ENCODE measurements around the gene GOLM1.
"Not testable (repeated sequence)": the region's sequence is repeated elsewhere in the genome, so short reads cannot be mapped to it uniquely, and the experiment has no call there.

GOLM1 gene

DNA sequence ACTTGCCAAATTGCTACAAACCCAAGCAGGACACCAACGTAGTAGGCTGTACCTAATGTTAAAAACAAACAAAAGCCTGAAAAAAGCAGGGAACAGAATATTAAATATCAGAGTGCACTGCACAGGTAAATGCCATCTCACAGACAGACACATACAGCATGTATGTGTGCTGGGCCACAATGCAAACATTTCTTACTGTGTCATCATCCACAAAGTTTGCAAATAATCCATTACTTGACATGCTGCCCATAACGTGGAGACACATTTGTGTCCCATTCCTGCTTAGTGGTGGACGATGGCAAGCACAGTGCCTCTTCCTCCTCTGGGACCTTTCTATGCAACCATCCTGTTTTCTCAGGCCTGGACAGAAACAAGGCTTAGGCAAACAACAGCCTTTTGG lies 44.7 kb downstream of the GOLM1 start:
- Histone ChIP-seq H3K36me3 (ENCODE audit: control insufficient read depth, insufficient read depth, low read length) (no peaks in the 10 kb centered on the region), H3K4me3 (ENCODE audit: low read depth, low read length) (no peak overlapping the region), H3K27me3 (ENCODE audit: control insufficient read depth, insufficient read depth, low read length) (no peaks in the 10 kb centered on the region), H3K9me3 (ENCODE audit: control insufficient read depth, insufficient read depth, low read length) (no peaks in the 10 kb centered on the region), H3K9ac (ENCODE audit: low read depth, low read length) (no peak overlapping the region), H3K4me1 (ENCODE audit: control insufficient read depth, insufficient read depth, low read length) (no peaks in the 10 kb centered on the region)

DNA sequence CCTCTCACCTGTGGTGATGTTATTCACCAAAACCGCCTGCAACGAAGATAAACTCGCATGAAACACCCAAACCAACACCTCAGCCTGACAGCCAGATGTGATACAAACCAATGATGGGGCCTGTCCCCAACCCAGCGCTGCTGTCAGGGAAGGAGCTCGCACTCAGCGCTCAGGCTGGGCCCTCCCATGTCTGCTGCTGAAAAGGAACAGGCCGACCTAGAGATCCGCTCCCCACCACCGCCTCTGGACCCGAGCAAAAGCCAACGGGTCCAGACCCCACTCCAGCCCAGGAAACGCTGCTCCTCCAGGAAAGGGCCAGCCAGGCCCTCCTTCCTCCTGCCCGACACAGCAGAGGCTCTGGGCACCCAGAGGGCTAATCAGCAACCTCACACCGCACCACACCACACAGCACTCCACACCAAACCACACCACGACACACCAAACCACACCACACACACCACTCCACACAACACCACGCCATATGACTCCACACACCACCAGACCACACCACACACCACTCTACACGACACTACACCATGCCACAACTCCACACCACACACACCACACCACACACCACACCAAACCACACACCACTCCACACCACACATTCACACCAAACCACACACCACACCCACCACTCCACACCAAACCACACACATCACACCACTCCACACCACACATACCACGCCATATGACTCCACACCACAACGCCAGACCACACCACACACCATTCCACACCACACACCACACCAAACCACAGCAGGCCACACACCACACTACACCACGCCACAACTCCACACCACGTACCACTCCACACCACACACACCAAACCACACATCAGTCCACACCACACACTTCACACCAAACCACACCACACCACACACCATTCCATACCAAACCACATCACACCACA lies 46.5 kb downstream of the GOLM1 start:
- no peaks in the 10 kb centered on the region for H3K4me1 ChIP-seq (ENCODE audit: control insufficient read depth, insufficient read depth, low read length)
- no peaks in the 10 kb centered on the region for H3K36me3 ChIP-seq (ENCODE audit: control insufficient read depth, insufficient read depth, low read length)
- H3K9me3 ChIP-seq (ENCODE audit: control insufficient read depth, insufficient read depth, low read length): no peaks in the 10 kb centered on the region
- no peak overlapping the region for H3K4me3 ChIP-seq (ENCODE audit: low read depth, low read length)
- H3K9ac ChIP-seq (ENCODE audit: low read depth, low read length): no peak overlapping the region
- H3K27me3 ChIP-seq (ENCODE audit: control insufficient read depth, insufficient read depth, low read length): no peaks in the 10 kb centered on the region

DNA sequence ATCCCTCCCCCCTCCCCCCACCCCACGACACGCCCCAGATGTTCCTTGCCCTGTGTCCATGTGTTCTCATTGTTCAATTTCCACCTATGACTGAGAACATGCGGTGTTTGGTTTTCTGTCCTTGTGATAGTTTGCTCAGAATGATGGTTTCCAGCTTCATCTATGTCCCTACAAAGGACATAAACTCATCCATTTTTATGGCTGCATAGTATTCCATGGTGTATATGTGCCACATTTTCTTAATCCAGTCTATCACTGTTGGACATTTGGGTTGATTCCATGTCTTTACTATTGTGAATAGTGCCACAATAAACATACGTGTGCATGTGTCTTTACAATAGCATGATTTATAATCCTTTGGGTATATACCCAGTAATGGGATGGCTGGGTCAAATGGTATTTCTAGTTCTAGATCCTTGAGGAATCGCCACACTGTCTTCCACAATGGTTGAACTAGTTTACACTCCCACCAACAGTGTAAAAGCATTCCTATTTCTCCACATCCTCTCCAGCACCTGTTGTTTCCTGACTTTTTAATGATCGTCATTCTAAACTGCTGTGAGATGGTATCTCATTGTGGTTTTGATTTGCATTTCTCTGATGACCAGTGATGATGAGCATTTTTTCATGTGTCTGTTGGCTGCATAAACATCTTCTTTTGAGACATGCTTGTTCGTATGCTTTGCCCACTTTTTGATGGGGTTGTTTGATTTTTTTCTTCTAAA lies 51.2 kb downstream of the GOLM1 start:
- H3K4me1 ChIP-seq (ENCODE audit: control insufficient read depth, insufficient read depth, low read length); H3K27me3 ChIP-seq (ENCODE audit: control insufficient read depth, insufficient read depth, low read length); H3K4me3 ChIP-seq (ENCODE audit: low read depth, low read length); H3K9ac ChIP-seq (ENCODE audit: low read depth, low read length); H3K9me3 ChIP-seq (ENCODE audit: control insufficient read depth, insufficient read depth, low read length); H3K36me3 ChIP-seq (ENCODE audit: control insufficient read depth, insufficient read depth, low read length): not testable (repeated sequence)

GRCh38 chr9:86047361-86047760 lies 52.0 kb downstream of the GOLM1 start:
- Histone ChIP-seq H3K27me3 (ENCODE audit: control insufficient read depth, insufficient read depth, low read length) (no peaks in the 10 kb centered on the region), H3K4me3 (ENCODE audit: low read depth, low read length) (no peak overlapping the region), H3K36me3 (ENCODE audit: control insufficient read depth, insufficient read depth, low read length) (no peaks in the 10 kb centered on the region), H3K9ac (ENCODE audit: low read depth, low read length) (no peak overlapping the region), H3K9me3 (ENCODE audit: control insufficient read depth, insufficient read depth, low read length) (no peaks in the 10 kb centered on the region), H3K4me1 (ENCODE audit: control insufficient read depth, insufficient read depth, low read length) (no peaks in the 10 kb centered on the region)

DNA sequence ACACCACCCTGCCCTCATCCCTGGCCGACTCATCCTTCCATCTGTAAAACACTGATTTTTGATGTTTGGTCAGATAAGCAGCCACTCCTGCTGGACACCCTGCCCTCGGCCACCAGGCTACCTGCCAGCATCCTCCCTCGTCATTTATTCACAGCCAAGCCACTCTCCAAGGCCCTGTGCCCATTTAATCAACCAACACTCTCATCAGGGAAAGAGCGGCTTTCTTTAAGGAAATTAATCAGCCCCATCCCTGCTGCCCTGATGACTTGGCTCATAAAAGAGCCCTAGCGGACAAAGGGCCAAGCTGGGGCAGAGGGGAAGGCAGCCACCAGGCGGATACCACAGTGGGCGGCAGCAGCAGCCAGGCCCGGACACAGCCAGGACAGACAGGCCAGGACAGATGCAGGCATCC lies 52.4 kb downstream of the GOLM1 start:
- no peaks in the 10 kb centered on the region for H3K36me3 ChIP-seq (ENCODE audit: control insufficient read depth, insufficient read depth, low read length)
- H3K9me3 ChIP-seq (ENCODE audit: control insufficient read depth, insufficient read depth, low read length): no peaks in the 10 kb centered on the region
- H3K4me3 ChIP-seq (ENCODE audit: low read depth, low read length): no peak overlapping the region
- H3K27me3 ChIP-seq (ENCODE audit: control insufficient read depth, insufficient read depth, low read length): no peaks in the 10 kb centered on the region
- no peaks in the 10 kb centered on the region for H3K4me1 ChIP-seq (ENCODE audit: control insufficient read depth, insufficient read depth, low read length)
- no peak overlapping the region for H3K9ac ChIP-seq (ENCODE audit: low read depth, low read length)

GRCh38 chr9:86046071-86046636 lies 53.2 kb downstream of the GOLM1 start:
- Histone ChIP-seq H3K9me3 (ENCODE audit: control insufficient read depth, insufficient read depth, low read length) (no peaks in the 10 kb centered on the region), H3K9ac (ENCODE audit: low read depth, low read length) (no peak overlapping the region), H3K36me3 (ENCODE audit: control insufficient read depth, insufficient read depth, low read length) (no peaks in the 10 kb centered on the region), H3K27me3 (ENCODE audit: control insufficient read depth, insufficient read depth, low read length) (no peaks in the 10 kb centered on the region), H3K4me1 (ENCODE audit: control insufficient read depth, insufficient read depth, low read length) (no peaks in the 10 kb centered on the region), H3K4me3 (ENCODE audit: low read depth, low read length) (no peak overlapping the region)

- H3K4me3 ChIP-seq (ENCODE audit: low read depth, low read length): no peak overlapping the region
- H3K36me3 ChIP-seq (ENCODE audit: control insufficient read depth, insufficient read depth, low read length): no peaks in the 10 kb centered on the region
- no peak overlapping the region for H3K9ac ChIP-seq (ENCODE audit: low read depth, low read length)
- no peaks in the 10 kb centered on the region for H3K27me3 ChIP-seq (ENCODE audit: control insufficient read depth, insufficient read depth, low read length)
- no peaks in the 10 kb centered on the region for H3K4me1 ChIP-seq (ENCODE audit: control insufficient read depth, insufficient read depth, low read length)
- no peaks in the 10 kb centered on the region for H3K9me3 ChIP-seq (ENCODE audit: control insufficient read depth, insufficient read depth, low read length)
Observed at GRCh38 chr9:86045654-86046053, 53.7 kb downstream of the GOLM1 start.

DNA sequence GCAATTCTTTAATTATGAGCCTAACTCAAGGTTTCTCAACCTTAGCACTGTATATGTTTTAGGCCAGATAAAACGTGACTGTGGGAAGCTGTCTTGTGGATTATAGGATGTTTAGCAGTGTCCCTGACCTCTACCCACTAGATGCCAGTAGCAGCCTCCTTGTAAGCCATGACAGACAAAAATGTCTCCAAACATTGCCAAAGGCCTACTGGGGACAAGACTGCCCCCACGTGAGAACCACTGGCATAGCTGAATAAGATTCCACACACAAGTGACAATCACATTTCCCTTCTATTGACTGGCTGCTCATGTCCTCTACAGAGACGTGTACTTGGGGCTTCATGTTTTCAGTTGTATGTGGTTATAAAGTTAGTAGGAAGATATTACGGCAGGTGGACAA lies 55.4 kb downstream of the GOLM1 start:
- no peak overlapping the region for H3K9ac ChIP-seq (ENCODE audit: low read depth, low read length)
- no peaks in the 10 kb centered on the region for H3K36me3 ChIP-seq (ENCODE audit: control insufficient read depth, insufficient read depth, low read length)
- H3K9me3 ChIP-seq (ENCODE audit: control insufficient read depth, insufficient read depth, low read length): no peaks in the 10 kb centered on the region
- no peaks in the 10 kb centered on the region for H3K4me1 ChIP-seq (ENCODE audit: control insufficient read depth, insufficient read depth, low read length)
- no peak overlapping the region for H3K4me3 ChIP-seq (ENCODE audit: low read depth, low read length)
- no peaks in the 10 kb centered on the region for H3K27me3 ChIP-seq (ENCODE audit: control insufficient read depth, insufficient read depth, low read length)

- no peak overlapping the region for H3K4me3 ChIP-seq (ENCODE audit: low read depth, low read length)
- H3K36me3 ChIP-seq (ENCODE audit: control insufficient read depth, insufficient read depth, low read length): no peaks in the 10 kb centered on the region
- no peak overlapping the region for H3K9ac ChIP-seq (ENCODE audit: low read depth, low read length)
- H3K4me1 ChIP-seq (ENCODE audit: control insufficient read depth, insufficient read depth, low read length): no peaks in the 10 kb centered on the region
- H3K27me3 ChIP-seq (ENCODE audit: control insufficient read depth, insufficient read depth, low read length): no peaks in the 10 kb centered on the region
- H3K9me3 ChIP-seq (ENCODE audit: control insufficient read depth, insufficient read depth, low read length): no peaks in the 10 kb centered on the region
Observed at GRCh38 chr9:86043586-86043985, 55.8 kb downstream of the GOLM1 start.

GRCh38 chr9:86042199-86042978 lies 57.0 kb downstream of the GOLM1 start:
- Histone ChIP-seq H3K4me3 (ENCODE audit: low read depth, low read length) (no peak overlapping the region), H3K9me3 (ENCODE audit: control insufficient read depth, insufficient read depth, low read length) (no peaks in the 10 kb centered on the region), H3K9ac (ENCODE audit: low read depth, low read length) (no peak overlapping the region), H3K36me3 (ENCODE audit: control insufficient read depth, insufficient read depth, low read length) (no peaks in the 10 kb centered on the region), H3K27me3 (ENCODE audit: control insufficient read depth, insufficient read depth, low read length) (no peaks in the 10 kb centered on the region), H3K4me1 (ENCODE audit: control insufficient read depth, insufficient read depth, low read length) (no peaks in the 10 kb centered on the region)

DNA sequence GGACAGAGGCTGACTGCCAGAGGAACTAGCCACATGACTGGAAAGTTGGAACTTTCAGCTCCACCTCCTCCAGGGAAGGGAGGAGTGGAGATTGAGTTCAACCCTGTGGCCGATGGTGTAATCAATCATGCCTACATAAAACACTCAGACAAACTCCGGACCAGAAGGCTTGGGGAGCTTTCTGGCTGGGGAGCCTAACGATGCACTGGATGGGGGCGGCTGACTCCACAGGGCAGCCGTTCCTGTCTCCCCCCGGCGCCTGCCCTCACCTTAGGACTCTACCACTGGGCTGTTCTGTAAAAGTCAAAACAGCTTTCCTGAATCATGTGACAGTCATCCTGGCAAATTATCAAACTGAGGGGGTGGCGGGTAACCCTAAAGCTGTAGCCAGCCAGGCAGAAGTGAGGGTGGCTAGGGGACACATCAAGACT lies 58.0 kb downstream of the GOLM1 start:
- Histone ChIP-seq H3K9ac (ENCODE audit: low read depth, low read length) (no peak overlapping the region), H3K9me3 (ENCODE audit: control insufficient read depth, insufficient read depth, low read length) (no peaks in the 10 kb centered on the region), H3K36me3 (ENCODE audit: control insufficient read depth, insufficient read depth, low read length) (peaks cover under 1% of the 10 kb centered on the region), H3K4me1 (ENCODE audit: control insufficient read depth, insufficient read depth, low read length) (no peaks in the 10 kb centered on the region), H3K4me3 (ENCODE audit: low read depth, low read length) (no peak overlapping the region), H3K27me3 (ENCODE audit: control insufficient read depth, insufficient read depth, low read length) (no peaks in the 10 kb centered on the region)
